ENCODE data around the gene CHID1.

DNA sequence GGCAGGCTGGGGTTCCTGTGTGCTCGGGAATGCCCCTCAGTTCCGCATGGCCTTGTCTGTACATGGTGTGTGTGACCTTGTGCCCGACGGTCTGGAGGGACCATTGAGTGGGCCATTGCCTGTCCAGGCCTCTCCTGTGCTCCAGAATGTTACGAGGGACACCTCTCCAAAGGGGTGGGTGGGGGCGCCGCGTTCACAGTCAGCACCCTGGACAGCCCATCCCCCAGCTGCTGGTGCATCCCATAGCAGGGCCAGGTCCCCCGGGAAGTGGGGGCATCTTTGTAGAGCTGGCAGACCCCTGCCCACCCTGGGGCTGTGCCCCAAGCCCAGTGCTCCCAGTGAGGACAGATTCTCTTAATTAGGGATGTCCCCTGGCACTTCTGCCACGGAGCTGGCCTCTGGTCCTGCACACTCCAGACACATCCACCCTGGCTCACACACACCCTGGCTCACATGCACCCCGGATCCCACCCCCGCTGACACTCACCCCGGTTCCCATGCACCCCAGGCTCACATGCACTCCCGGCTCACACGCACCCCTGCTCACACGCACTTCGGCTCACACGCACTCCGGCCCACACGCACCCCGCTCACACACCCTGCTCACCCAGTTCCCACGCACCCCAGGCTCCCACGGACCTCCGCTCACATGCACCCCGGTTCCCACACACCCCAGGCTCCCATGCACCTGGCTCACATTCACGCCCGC lies 52.4 kb downstream of the CHID1 start:
- TF ChIP-seq, protein P1, sequence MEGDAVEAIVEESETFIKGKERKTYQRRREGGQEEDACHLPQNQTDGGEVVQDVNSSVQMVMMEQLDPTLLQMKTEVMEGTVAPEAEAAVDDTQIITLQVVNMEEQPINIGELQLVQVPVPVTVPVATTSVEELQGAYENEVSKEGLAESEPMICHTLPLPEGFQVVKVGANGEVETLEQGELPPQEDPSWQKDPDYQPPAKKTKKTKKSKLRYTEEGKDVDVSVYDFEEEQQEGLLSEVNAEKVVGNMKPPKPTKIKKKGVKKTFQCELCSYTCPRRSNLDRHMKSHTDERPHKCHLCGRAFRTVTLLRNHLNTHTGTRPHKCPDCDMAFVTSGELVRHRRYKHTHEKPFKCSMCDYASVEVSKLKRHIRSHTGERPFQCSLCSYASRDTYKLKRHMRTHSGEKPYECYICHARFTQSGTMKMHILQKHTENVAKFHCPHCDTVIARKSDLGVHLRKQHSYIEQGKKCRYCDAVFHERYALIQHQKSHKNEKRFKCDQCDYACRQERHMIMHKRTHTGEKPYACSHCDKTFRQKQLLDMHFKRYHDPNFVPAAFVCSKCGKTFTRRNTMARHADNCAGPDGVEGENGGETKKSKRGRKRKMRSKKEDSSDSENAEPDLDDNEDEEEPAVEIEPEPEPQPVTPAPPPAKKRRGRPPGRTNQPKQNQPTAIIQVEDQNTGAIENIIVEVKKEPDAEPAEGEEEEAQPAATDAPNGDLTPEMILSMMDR (conservative IDR thresholded peaks at IDR 0.05), result no peak
- TF ChIP-seq EZH2 (IDR thresholded peaks at IDR 0.05; ENCODE audit: low read depth), result no peak

Data from PC-9 (cell line).